Measurements from ENCODE around the gene TFR2.

The TFR2 gene

GRCh38 chr7:100682228-100682741, 40.9 kb upstream of the TFR2 start:
- TF ChIP-seq CTCF (IDR thresholded peaks at IDR 0.05; ENCODE audit: borderline replicate concordance, insufficient read depth, low read depth, low read length): no peak
- H3K4me3 ChIP-seq (ENCODE audit: low read depth, low read length): no peak overlapping the region

DNA sequence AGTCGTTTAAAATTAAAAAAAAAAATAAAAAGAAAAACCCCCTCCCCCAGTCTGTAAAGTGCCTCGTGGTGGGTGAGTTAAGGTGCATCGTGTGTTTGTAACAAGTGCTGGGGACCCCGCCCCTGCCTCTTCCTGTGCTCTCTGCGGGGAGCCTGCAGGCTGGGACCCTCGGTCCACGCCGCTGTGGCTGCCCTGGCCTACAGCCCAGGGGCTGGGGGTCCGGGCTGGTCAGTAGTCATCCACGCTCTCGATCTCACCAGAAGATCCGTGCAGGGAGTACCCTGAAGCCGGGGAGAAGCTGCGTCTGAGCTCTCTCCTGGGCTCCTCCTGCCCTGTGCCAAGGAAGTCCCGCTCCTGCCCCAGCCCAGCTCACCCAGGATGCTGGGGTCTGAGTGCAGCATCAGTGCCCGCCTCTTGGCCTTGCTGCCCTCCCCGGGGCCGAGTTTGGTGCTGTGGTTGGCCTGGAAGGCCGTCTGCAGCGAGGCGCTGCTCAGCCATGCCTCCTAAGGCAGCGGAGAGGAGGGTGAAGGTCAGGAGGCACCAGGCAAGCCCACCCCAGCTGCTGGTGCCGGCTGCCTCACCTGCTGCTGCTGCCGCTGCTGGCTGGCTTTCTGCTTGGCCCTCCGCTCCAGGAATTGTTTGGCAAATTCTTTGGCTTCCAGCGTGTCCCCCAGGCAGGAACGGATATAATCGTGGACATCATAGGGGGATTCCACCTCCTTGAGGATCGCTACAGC, 40.3 kb upstream of the TFR2 start:
- no peak overlapping the region for H3K4me3 ChIP-seq (ENCODE audit: low read depth, low read length)
- no peak for TF ChIP-seq CTCF (IDR thresholded peaks at IDR 0.05; ENCODE audit: borderline replicate concordance, insufficient read depth, low read depth, low read length)

GRCh38 chr7:100680576-100681271, 39.4 kb upstream of the TFR2 start:
- no peak overlapping the region for H3K4me3 ChIP-seq (ENCODE audit: low read depth, low read length)
- TF ChIP-seq CTCF (IDR thresholded peaks at IDR 0.05; ENCODE audit: borderline replicate concordance, insufficient read depth, low read depth, low read length): no peak

DNA sequence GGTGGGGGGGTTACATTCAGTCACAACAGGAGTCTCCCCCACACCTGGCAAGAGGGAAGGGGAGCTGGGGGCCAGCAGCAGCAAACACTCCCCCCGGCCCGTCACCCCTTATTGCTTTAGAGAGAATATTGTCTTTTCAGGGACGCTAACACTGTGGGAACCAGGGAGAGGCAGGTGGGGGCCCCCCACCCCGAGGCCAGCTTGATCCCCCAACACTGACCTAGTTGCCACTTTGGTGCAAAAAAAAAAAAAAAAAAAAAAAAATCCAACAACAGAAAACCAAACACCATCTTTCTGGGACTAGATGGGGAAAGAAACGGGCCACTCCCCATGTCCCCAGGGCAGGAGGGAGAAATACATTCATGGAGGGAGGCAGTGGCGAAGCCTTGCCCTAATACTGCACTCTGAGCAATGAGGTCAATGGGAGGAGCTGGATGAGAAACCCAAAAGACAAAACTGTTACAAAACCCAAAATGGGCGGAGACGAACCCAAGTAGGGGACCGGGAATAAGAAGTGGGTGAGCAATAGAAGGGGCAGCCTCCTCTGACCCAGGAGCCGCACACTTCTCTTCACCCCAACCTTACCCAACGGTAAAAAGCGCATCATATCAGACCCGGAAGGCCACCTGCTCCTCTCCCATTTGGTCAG, 38.7 kb upstream of the TFR2 start:
- no peak for TF ChIP-seq CTCF (IDR thresholded peaks at IDR 0.05; ENCODE audit: borderline replicate concordance, insufficient read depth, low read depth, low read length)
- H3K4me3 ChIP-seq (ENCODE audit: low read depth, low read length): no peak overlapping the region

GRCh38 chr7:100679129-100679926, 38.0 kb upstream of the TFR2 start:
- no peak for TF ChIP-seq CTCF (IDR thresholded peaks at IDR 0.05; ENCODE audit: borderline replicate concordance, insufficient read depth, low read depth, low read length)
- H3K4me3 ChIP-seq (ENCODE audit: low read depth, low read length): no peak overlapping the region

- TF ChIP-seq CTCF (IDR thresholded peaks at IDR 0.05; ENCODE audit: borderline replicate concordance, insufficient read depth, low read depth, low read length): no peak
- H3K4me3 ChIP-seq (ENCODE audit: low read depth, low read length): no peak overlapping the region
These were observed 37.1 kb upstream of the TFR2 start for GRCh38 chr7:100678291-100678984.
